Right forelimb (tissue), 1 donor: ENCODE results near the gene SYNPO2.

ENCODE experiments used
- DNase-seq: peaks from one replicate; pipeline ENCODE4 v3.0.0-alpha.2; 2018

SYNPO2 gene

GRCh38 chr4:119082661-119083060 lies 194.0 kb downstream of the SYNPO2 start:
- DNase-seq, result no peak

DNA sequence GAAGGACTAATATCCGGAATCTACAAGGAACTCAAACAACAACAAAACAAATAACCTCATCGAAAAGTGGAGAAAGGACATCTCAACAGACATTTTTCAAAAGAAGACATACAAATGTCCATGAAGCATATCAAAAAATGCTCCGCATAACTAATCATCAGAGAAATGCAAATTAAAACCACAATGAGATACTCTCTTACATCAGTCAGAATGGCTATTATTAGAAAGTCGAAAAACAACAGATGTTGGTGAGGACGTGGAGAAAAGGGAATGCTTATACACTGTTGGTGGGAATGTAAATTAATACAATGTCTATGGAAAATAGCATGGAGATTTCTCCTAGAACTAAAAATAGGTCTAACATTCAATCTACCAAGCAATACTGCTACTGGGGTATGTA lies 195.9 kb downstream of the SYNPO2 start:
- DNase-seq, result no peak

DNA sequence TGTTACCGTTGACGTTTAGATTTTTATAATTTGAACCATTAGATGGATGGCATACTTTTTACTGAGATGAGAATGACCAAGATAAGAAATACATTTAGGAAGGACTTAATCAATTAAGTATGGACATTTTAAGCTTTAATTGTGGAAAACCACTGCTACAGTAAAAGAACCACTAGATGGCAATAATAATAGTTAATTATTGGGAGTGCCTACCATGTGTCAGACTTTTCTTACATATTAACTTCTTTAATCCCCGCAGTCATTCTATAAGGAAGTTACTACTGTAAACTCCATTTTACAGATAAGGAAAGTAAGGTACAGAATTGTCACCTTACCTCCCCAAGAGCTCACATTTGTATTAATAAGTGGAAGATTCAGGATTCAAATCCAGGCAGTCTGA lies 198.5 kb downstream of the SYNPO2 start:
- DNase-seq, result no peak

DNA sequence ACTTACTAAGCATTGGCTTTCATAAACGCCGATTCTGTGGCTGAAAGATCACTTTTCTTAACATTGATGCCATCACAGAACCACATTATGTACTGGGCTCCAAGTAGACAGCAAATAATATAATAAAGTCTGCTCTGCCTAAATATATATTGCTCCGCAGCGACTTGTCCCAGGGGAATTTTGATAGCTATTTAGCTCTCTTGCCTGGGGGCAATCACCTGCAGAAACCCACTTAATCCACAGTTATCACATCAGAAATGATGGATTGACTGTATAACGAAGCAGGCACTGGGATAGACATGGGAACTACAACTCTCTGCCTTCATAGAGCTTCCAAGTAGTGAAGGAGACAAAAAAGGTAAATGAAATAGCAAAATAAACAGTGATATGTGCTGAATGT lies 199.0 kb downstream of the SYNPO2 start:
- DNase-seq, result no peak

- no peak for DNase-seq
Observed at GRCh38 chr4:119093042-119093827, 204.6 kb downstream of the SYNPO2 start.

DNA sequence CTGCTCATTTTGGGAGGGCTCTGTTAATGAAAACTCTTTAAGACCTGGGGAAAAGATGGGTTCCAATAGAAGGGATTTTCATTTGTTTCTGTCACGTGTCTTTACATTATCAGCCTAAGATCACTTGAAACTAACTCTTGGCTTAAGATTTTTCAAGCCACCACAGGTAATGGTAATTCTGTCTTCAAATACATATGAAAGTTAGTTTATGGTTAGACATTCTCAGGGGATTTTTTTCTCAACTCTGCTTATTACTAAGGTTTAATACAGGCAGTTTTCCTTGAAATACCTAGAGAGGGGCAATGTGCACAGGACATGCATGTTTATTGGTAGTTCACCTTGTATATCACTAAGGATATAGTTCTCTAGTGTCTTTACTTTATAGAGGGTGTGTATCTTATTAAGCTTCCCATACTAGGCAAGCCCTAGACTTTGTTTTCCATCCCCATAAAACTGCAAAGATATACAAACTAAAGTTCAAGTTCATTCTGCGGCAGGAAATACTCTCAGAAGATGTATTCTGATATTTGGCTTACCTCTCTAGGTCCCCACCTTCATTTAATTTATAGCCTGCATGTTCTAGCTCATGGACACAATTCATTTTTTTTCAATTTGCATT lies 208.7 kb downstream of the SYNPO2 start:
- DNase-seq, result no peak

GRCh38 chr4:119098306-119098705 lies 209.7 kb downstream of the SYNPO2 start:
- no peak for DNase-seq

- no peak for DNase-seq
Observed at GRCh38 chr4:119099227-119099810, 210.7 kb downstream of the SYNPO2 start.

GRCh38 chr4:119100655-119101054 lies 212.0 kb downstream of the SYNPO2 start:
- no peak for DNase-seq

- no peak for DNase-seq
Observed at GRCh38 chr4:119103263-119103662, 214.6 kb downstream of the SYNPO2 start.

GRCh38 chr4:119104644-119105273 lies 216.1 kb downstream of the SYNPO2 start:
- DNase-seq, result no peak

GRCh38 chr4:119105605-119106004 lies 217.0 kb downstream of the SYNPO2 start:
- no peak for DNase-seq

GRCh38 chr4:119106036-119107000 lies 217.7 kb downstream of the SYNPO2 start:
- DNase-seq, result no peak

DNA sequence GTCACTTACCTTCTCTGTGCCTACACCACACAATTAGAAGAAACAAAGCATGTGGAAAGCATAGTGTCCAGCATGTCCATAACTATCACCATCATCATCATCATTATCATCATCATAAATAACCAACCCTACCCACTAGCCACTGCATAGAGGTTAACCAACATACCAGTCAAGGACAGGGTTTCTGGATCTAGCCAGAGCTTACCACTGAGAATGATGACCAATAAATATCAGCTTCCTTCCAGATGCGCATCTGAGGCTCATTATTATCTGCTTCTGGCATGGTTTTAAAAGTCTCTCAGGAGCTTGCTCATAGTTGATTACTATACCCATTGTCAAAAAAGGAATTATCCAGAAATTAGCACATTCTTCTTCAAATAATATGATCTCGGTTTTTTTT lies 221.5 kb downstream of the SYNPO2 start:
- no peak for DNase-seq
